IMR-90 (cell line): ENCODE data around the gene HINT3.

Source experiments
- CEBPB ChIP-seq: IDR thresholded peaks from 2 replicates; pipeline ENCODE4 v1.6.1; 2012; ENCODE audit warnings: low read depth, low read length, improper control_type of control experiment
- CTCF ChIP-seq: conservative IDR thresholded peaks from 2 replicates; pipeline ENCODE4 v1.5.1; 2012; ENCODE audit warnings: mild to moderate bottlenecking, low read depth, low read length, improper control_type of control experiment
- ELK1 ChIP-seq: fragments of 150-350 bp; IDR thresholded peaks from 2 replicates; pipeline ENCODE4 v1.6.1; 2016; ENCODE audit warnings: low read depth, mild to moderate bottlenecking, low read length, moderate library complexity, borderline replicate concordance
- MXI1 ChIP-seq: IDR thresholded peaks from 2 replicates; pipeline ENCODE4 v1.6.1; 2012; ENCODE audit warnings: low read depth, mild to moderate bottlenecking, low read length, moderate library complexity, borderline replicate concordance
- POLR2A ChIP-seq: IDR thresholded peaks from 2 replicates; pipeline ENCODE4 v1.6.1; 2012; ENCODE audit warnings: mild to moderate bottlenecking, low read depth, low read length
- RAD21 ChIP-seq: IDR thresholded peaks from 2 replicates; pipeline ENCODE4 v1.6.1; 2012; ENCODE audit warnings: low read length, improper control_type of control experiment
- USF2 ChIP-seq: fragments of 150-350 bp; IDR thresholded peaks from 2 replicates; pipeline ENCODE4 v1.6.1; 2017; ENCODE audit warnings: mild to moderate bottlenecking, antibody characterized with exemption, low read length, low read depth

GRCh38 chr6:125932451-125932795, 24.1 kb upstream of the HINT3 start:
- TF ChIP-seq CTCF (no peak), CEBPB (no peak), RAD21 (no peak), MXI1 (no peak), ELK1 (no peak), POLR2A (no peak), USF2 (no peak)
